Suprapubic skin (tissue), 4 donors: ENCODE data around the gene USO1.

Source experiments
- EP300 ChIP-seq: sonication (generic); formaldehyde crosslinking; IDR thresholded peaks from one replicate; pipeline ENCODE4 v1.6.1; 2017; ENCODE audit warnings: antibody characterized with exemption
- POLR2A ChIP-seq, 2 donors: fragments of 450-650 bp; IDR thresholded peaks; one replicate each; pipeline ENCODE4 v1.6.1; 2017; ENCODE audit warnings: antibody characterized with exemption in 2 of 2, mild to moderate bottlenecking in 2 of 2, moderate library complexity in 2 of 2
- POLR2AphosphoS5 ChIP-seq, 3 donors: sonication (generic); formaldehyde crosslinking; IDR thresholded peaks; one replicate each; pipeline ENCODE4 v1.6.1; 2017; ENCODE audit warnings: antibody characterized with exemption in 3 of 3
- TF ChIP-seq, protein P1 (sequence below), 2 donors: fragments of 200-600 bp in 1 of 2; fragments of 450-650 bp in 1 of 2; sonication (generic) in 1 of 2; IDR thresholded peaks; one replicate each; pipeline ENCODE4 v1.5.1; 2016 to 2019; ENCODE audit warnings: antibody characterized with exemption in 2 of 2, mild to moderate bottlenecking in 1 of 2, moderate library complexity in 1 of 2

DNA sequence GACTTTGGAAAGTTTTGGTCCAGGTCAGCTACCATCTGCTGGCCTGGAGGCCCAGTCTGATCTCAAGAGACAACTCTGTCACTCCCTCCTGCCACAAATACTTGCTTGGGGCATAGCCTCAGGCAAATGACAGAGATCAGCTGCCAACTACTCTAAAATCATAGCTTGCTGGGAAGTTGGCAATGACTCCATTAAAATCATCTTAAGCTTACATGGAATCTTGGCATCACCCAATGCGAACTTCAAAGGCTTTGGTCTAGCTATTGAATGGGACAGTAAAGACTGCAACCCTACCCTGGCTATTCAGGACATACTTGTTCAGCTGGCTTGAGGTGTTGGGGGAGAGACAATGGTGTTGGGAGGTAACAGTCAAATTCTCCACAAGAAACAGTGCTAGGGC lies 7.0 kb upstream of the USO1 start:
- TF ChIP-seq POLR2A (IDR thresholded peaks at IDR 0.05) = no peak
- TF ChIP-seq POLR2AphosphoS5 (IDR thresholded peaks at IDR 0.05) = no peak
- TF ChIP-seq EP300 = no peak
- TF ChIP-seq, protein P1, sequence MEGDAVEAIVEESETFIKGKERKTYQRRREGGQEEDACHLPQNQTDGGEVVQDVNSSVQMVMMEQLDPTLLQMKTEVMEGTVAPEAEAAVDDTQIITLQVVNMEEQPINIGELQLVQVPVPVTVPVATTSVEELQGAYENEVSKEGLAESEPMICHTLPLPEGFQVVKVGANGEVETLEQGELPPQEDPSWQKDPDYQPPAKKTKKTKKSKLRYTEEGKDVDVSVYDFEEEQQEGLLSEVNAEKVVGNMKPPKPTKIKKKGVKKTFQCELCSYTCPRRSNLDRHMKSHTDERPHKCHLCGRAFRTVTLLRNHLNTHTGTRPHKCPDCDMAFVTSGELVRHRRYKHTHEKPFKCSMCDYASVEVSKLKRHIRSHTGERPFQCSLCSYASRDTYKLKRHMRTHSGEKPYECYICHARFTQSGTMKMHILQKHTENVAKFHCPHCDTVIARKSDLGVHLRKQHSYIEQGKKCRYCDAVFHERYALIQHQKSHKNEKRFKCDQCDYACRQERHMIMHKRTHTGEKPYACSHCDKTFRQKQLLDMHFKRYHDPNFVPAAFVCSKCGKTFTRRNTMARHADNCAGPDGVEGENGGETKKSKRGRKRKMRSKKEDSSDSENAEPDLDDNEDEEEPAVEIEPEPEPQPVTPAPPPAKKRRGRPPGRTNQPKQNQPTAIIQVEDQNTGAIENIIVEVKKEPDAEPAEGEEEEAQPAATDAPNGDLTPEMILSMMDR (IDR thresholded peaks at IDR 0.05) = no peak
